ENCODE data around the gene ARHGDIB. TPM values are rescaled to one million over a fixed set of nuclear protein-coding genes. Genes with fewer than 3 reads are reported as not detected.

The ARHGDIB gene
- total RNA-seq, 2 donors from 2014 or later, result 40.2 to 65.9 TPM

GRCh38 chr12:14992673-14993072, 31.3 kb upstream of the ARHGDIB start:
- H3K4me1 ChIP-seq (replicated peaks), result no peaks in the 10 kb centered on the region
- H3K27ac ChIP-seq, result no peak overlapping the region
- intact Hi-C loops (cut with DNase I), result loop anchor here (5.0 to 10.0 kb wide), 2 partner anchors 45 to 282 kb away; no protein-coding TSS in a partner anchor
- no peaks in the 10 kb centered on the region for H3K27me3 ChIP-seq (replicated peaks; ENCODE audit: insufficient read depth)
- DNase-seq (ENCODE audit: low spot score), result no peak
- no peak for TF ChIP-seq CTCF (IDR thresholded peaks at IDR 0.05)
- TF ChIP-seq POLR2A (IDR thresholded peaks at IDR 0.05), result no peak
- no peaks in the 10 kb centered on the region for H3K36me3 ChIP-seq
- 98% methylated on average over 3 of the region's 3 CpGs for WGBS
- H3K9me3 ChIP-seq, result no peaks in the 10 kb centered on the region
- no peak overlapping the region for H3K4me3 ChIP-seq

- DNase-seq (ENCODE audit: low spot score), result no peak
- H3K27me3 ChIP-seq (replicated peaks; ENCODE audit: insufficient read depth), result no peaks in the 10 kb centered on the region
- intact Hi-C loops (cut with DNase I), result loop anchor here (5.0 to 10.0 kb wide), 2 partner anchors 44 to 284 kb away; no protein-coding TSS in a partner anchor
- no peaks in the 10 kb centered on the region for H3K9me3 ChIP-seq
- no peaks in the 10 kb centered on the region for H3K36me3 ChIP-seq
- TF ChIP-seq POLR2A (IDR thresholded peaks at IDR 0.05) (no peak), POLR2AphosphoS5 (IDR thresholded peaks at IDR 0.05) (no peak), CTCF (IDR thresholded peaks at IDR 0.05) (no peak)
- no peak overlapping the region for H3K4me3 ChIP-seq
- no peak overlapping the region for H3K27ac ChIP-seq
- H3K4me1 ChIP-seq (replicated peaks), result no peaks in the 10 kb centered on the region
Measured at GRCh38 chr12:14991069-14991468, 29.7 kb upstream of the ARHGDIB start.

GRCh38 chr12:14989790-14990189, 28.4 kb upstream of the ARHGDIB start:
- Histone ChIP-seq H3K9me3 (no peaks in the 10 kb centered on the region), H3K27me3 (replicated peaks; ENCODE audit: insufficient read depth) (no peaks in the 10 kb centered on the region), H3K4me3 (no peak overlapping the region), H3K4me1 (replicated peaks) (no peaks in the 10 kb centered on the region), H3K27ac (no peak overlapping the region), H3K36me3 (no peaks in the 10 kb centered on the region)
- WGBS, result 71% methylated on average over 1 of the region's 1 CpG
- DNase-seq (ENCODE audit: low spot score), result no peak
- intact Hi-C loops (cut with DNase I), result loop anchor here (5.0 to 10.0 kb wide), 2 partner anchors 42 to 285 kb away; no protein-coding TSS in a partner anchor
- TF ChIP-seq POLR2A (IDR thresholded peaks at IDR 0.05) (no peak), CTCF (IDR thresholded peaks at IDR 0.05) (no peak), POLR2AphosphoS5 (IDR thresholded peaks at IDR 0.05) (no peak)

GRCh38 chr12:14988035-14988434, 26.6 kb upstream of the ARHGDIB start:
- H3K27me3 ChIP-seq (replicated peaks; ENCODE audit: insufficient read depth), result no peaks in the 10 kb centered on the region
- DNase-seq (ENCODE audit: low spot score), result no peak
- H3K36me3 ChIP-seq, result no peaks in the 10 kb centered on the region
- intact Hi-C loops (cut with DNase I), result no loop called here
- 95% methylated on average over 3 of the region's 3 CpGs for WGBS
- no peaks in the 10 kb centered on the region for H3K4me1 ChIP-seq (replicated peaks)
- H3K9me3 ChIP-seq, result no peaks in the 10 kb centered on the region
- H3K4me3 ChIP-seq, result no peak overlapping the region
- H3K27ac ChIP-seq, result no peak overlapping the region
- TF ChIP-seq POLR2A (IDR thresholded peaks at IDR 0.05), result no peak
- TF ChIP-seq POLR2AphosphoS5 (IDR thresholded peaks at IDR 0.05), result no peak
- no peak for TF ChIP-seq CTCF (IDR thresholded peaks at IDR 0.05)

DNA sequence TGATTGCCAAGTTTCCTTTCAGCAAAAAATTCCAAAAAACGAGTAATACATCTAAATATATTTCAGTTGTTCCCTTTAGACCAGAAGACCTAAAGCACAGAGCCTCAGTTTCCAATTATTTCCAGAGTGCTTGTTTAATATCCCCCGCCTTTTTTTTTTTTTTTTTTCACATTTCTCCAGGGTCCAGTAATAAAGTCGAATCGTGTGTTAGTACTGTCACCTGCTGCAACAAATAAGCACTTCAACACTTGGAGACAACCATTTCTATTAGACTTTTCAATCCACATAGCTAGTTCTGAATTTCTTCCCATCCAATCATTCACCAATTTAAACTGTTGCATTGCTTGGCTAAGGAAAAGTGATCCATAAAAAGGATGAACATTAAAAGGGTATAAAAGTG, 25.0 kb upstream of the ARHGDIB start:
- no peak overlapping the region for H3K27ac ChIP-seq
- TF ChIP-seq CTCF (IDR thresholded peaks at IDR 0.05) (no peak), POLR2AphosphoS5 (IDR thresholded peaks at IDR 0.05) (no peak), POLR2A (IDR thresholded peaks at IDR 0.05) (no peak)
- no peaks in the 10 kb centered on the region for H3K4me1 ChIP-seq (replicated peaks)
- H3K4me3 ChIP-seq, result no peak overlapping the region
- no peaks in the 10 kb centered on the region for H3K36me3 ChIP-seq
- intact Hi-C loops (cut with DNase I), result no loop called here
- H3K9me3 ChIP-seq, result no peaks in the 10 kb centered on the region
- no peak for DNase-seq (ENCODE audit: low spot score)
- no peaks in the 10 kb centered on the region for H3K27me3 ChIP-seq (replicated peaks; ENCODE audit: insufficient read depth)
- WGBS, result 55% methylated on average over 4 of the region's 4 CpGs
